B cell (primary cell): ENCODE results near the gene FAM227B. TPM values are rescaled to one million over a fixed set of nuclear protein-coding genes. Genes with fewer than 3 reads are reported as not detected.

Experiments used
- ATAC-seq: fragments of 200-7000 bp; cut with Tn5 transposase; one replicate; pipeline ENCODE4 v1.10.0; 2021; ENCODE audit warnings: low read depth, mild to moderate bottlenecking, moderate number of reproducible peaks, moderate library complexity
- CTCF ChIA-PET: fragments of 350-600 bp; sonication (Branson Sonifier 250); formaldehyde crosslinking; loops from one replicate; lab custom pipeline; 2021; ENCODE audit warnings: antibody characterized with exemption, inconsistent platforms; lab: Charles Lee
- POLR2A ChIA-PET: fragments of 350-600 bp; sonication (Branson Sonifier 250); formaldehyde crosslinking; loops from one replicate; lab custom pipeline; 2021; ENCODE audit warnings: antibody characterized with exemption; lab: Charles Lee
- DNase-seq: peaks from one replicate; pipeline ENCODE4 v3.0.0; 2013
- H2AFZ ChIP-seq: 2 replicates; pipeline ENCODE4 v1.6.1; 2012; ENCODE audit warnings: mild to moderate bottlenecking, low read depth, low read length; ENCODE audit not compliant: insufficient read depth, poor library complexity, severe bottlenecking
- H3K27ac ChIP-seq, 2 donors: 1 replicate in 1 of 2; 2 replicates in 1 of 2; pipeline ENCODE4 v1.5.1; 2012 to 2013; ENCODE audit warnings: low read length in 2 of 2, mild to moderate bottlenecking in 2 of 2, moderate library complexity in 1 of 2
- H3K27me3 ChIP-seq, 4 experiments: fragments of 200-600 bp in 1 of 4; sonication (generic) in 1 of 4; replicated peaks in 1 of 4; 1 replicate in 2 of 4; 2 replicates in 2 of 4; pipeline versions ENCODE4 v1.6.1 to v1.7.0; 2013 to 2016; ENCODE audit warnings: low read length in 3 of 4, mild to moderate bottlenecking in 2 of 4, mixed read lengths in 1 of 4, moderate library complexity in 1 of 4; ENCODE audit not compliant: insufficient read depth in 4 of 4, control insufficient read depth in 3 of 4; ENCODE audit errors: control extremely low read depth in 1 of 4
- H3K36me3 ChIP-seq, 2 experiments: replicated peaks in 1 of 2; 1 replicate in 1 of 2; 2 replicates in 1 of 2; pipeline versions ENCODE4 v1.6.1 to v1.7.1; 2013; ENCODE audit warnings: low read length in 1 of 2; ENCODE audit not compliant: insufficient read depth in 2 of 2, control insufficient read depth in 1 of 2; ENCODE audit errors: control extremely low read depth in 1 of 2, extremely low read depth in 1 of 2
- H3K4me1 ChIP-seq, 2 donors: fragments of 200-600 bp in 1 of 2; sonication (generic) in 1 of 2; 1 replicate in 1 of 2; 2 replicates in 1 of 2; pipeline versions ENCODE4 v1.5.1 to v1.6.1; 2013 to 2017; ENCODE audit warnings: low read length in 2 of 2; ENCODE audit not compliant: control insufficient read depth in 2 of 2, insufficient read depth in 2 of 2
- H3K4me2 ChIP-seq: replicated peaks from 2 replicates; pipeline ENCODE3; 2012; ENCODE audit warnings: mild to moderate bottlenecking, low read depth, low read length; ENCODE audit not compliant: poor library complexity, severe bottlenecking
- H3K4me3 ChIP-seq, 5 experiments: fragments of 200-600 bp in 1 of 5; sonication (generic) in 1 of 5; 1 replicate in 3 of 5; 2 replicates in 2 of 5; pipeline versions ENCODE4 v1.5.1 to v1.7.0; 2011 to 2016; ENCODE audit warnings: low read length in 4 of 5, mild to moderate bottlenecking in 4 of 5, low read depth in 2 of 5, control low read depth in 1 of 5, moderate library complexity in 1 of 5; ENCODE audit not compliant: insufficient read depth in 1 of 5; ENCODE audit errors: control extremely low read depth in 1 of 5, extremely low read depth in 1 of 5
- H3K79me2 ChIP-seq: fragments of 200-600 bp; sonication (generic); one replicate; pipeline ENCODE4 v1.6.0; 2016; ENCODE audit warnings: low read length; ENCODE audit not compliant: control insufficient read depth, insufficient read depth
- H3K9ac ChIP-seq: fragments of 200-600 bp; sonication (generic); 2 replicates; pipeline ENCODE4 v1.6.1; 2017; ENCODE audit warnings: mild to moderate bottlenecking, low read length, moderate library complexity
- H3K9me3 ChIP-seq, 3 donors: one replicate each; pipeline versions ENCODE4 v1.6.1 to v1.7.1; 2013; ENCODE audit warnings: low read length in 2 of 3; ENCODE audit not compliant: control insufficient read depth in 2 of 3, insufficient read depth in 1 of 3; ENCODE audit errors: control extremely low read depth in 1 of 3
- H4K20me1 ChIP-seq: 2 replicates; pipeline ENCODE4 v1.6.0; 2012; ENCODE audit warnings: mild to moderate bottlenecking, low read length; ENCODE audit not compliant: insufficient read depth, control insufficient read depth, poor library complexity, severe bottlenecking
- H3K27ac Mint-ChIP-seq: one replicate; pipeline ENCODE4 v1.8.0; 2021; ENCODE audit warnings: mixed read lengths
- H3K27me3 Mint-ChIP-seq: one replicate; pipeline ENCODE4 v1.8.0; 2021; ENCODE audit warnings: mixed read lengths
- H3K4me1 Mint-ChIP-seq: one replicate; pipeline ENCODE4 v1.8.0; 2021; ENCODE audit warnings: mixed read lengths
- H3K4me3 Mint-ChIP-seq: one replicate; pipeline ENCODE4 v1.8.0; 2021; ENCODE audit warnings: mixed read lengths
- H3K9me3 Mint-ChIP-seq: one replicate; pipeline ENCODE4 v1.8.0; 2022; ENCODE audit warnings: mixed read lengths; ENCODE audit not compliant: insufficient read depth
- EZH2 ChIP-seq: IDR thresholded peaks from 2 replicates; pipeline ENCODE4 v1.6.1; 2012; ENCODE audit warnings: borderline replicate concordance, low read depth, mild to moderate bottlenecking, moderate library complexity, low read length; ENCODE audit not compliant: insufficient read depth, poor library complexity, severe bottlenecking
- WGBS: methylation state at CpG from one replicate; pipeline ENCODE4 v1.1.5; 2013; ENCODE audit warnings: missing lambda C conversion rate; ENCODE audit not compliant: insufficient coverage; 5-methylcytosine and 5-hydroxymethylcytosine counted together
- intact Hi-C: fragments of 100-400 bp; cut with micrococcal nuclease; formaldehyde crosslinking; loops from one replicate; pipeline ENCODE4 v1.10.0; 2022
- polyA plus RNA-seq: library from polyadenylated mRNA; depleted of rRNA; stranded (reverse); fragments of >200 nt; gene quantifications from 2 replicates; pipeline ENCODE4 v1.2.3, GENCODE V29; 2012
- total RNA-seq, 2 donors: library from RNA; stranded (reverse); fragments of 120-200 nt in 1 of 2; gene quantifications; 1 replicate in 1 of 2; 2 replicates in 1 of 2; pipeline versions ENCODE4 v1.2.3 to v1.2.4, GENCODE V29; 2013 to 2022
- TF ChIP-seq, protein P1 (sequence below): fragments of 200-600 bp; IDR thresholded peaks from one replicate; pipeline ENCODE4 v1.8.0; 2022; ENCODE audit warnings: antibody characterized with exemption, mild to moderate bottlenecking

Gene FAM227B
- total and polyA plus RNA-seq, 2 donors (not counting 1 experiment from before 2014, with no cell fraction given) = 5.6 to 8.9 TPM

- no peak overlapping the region for H2AFZ ChIP-seq
- no peak overlapping the region for H3K9ac ChIP-seq
- H3K4me2 ChIP-seq = no peak overlapping the region
- ATAC-seq (no peak), DNase-seq (no peak)
- H3K79me2 ChIP-seq = no peaks in the 10 kb centered on the region
- ChIA-PET POLR2A (no interaction called here), CTCF (no interaction called here)
- H4K20me1 ChIP-seq = no peaks in the 10 kb centered on the region
- H3K27me3 Mint-ChIP-seq = no peaks in the 10 kb centered on the region
- H3K9me3 ChIP-seq = no peaks in the 10 kb centered on the region
- H3K36me3 ChIP-seq = peaks cover 4 to 11% of the 10 kb centered on the region in 2 experiments
- H3K27ac Mint-ChIP-seq = no peak overlapping the region
- TF ChIP-seq, protein P1, sequence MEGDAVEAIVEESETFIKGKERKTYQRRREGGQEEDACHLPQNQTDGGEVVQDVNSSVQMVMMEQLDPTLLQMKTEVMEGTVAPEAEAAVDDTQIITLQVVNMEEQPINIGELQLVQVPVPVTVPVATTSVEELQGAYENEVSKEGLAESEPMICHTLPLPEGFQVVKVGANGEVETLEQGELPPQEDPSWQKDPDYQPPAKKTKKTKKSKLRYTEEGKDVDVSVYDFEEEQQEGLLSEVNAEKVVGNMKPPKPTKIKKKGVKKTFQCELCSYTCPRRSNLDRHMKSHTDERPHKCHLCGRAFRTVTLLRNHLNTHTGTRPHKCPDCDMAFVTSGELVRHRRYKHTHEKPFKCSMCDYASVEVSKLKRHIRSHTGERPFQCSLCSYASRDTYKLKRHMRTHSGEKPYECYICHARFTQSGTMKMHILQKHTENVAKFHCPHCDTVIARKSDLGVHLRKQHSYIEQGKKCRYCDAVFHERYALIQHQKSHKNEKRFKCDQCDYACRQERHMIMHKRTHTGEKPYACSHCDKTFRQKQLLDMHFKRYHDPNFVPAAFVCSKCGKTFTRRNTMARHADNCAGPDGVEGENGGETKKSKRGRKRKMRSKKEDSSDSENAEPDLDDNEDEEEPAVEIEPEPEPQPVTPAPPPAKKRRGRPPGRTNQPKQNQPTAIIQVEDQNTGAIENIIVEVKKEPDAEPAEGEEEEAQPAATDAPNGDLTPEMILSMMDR = no peak
- no peak for TF ChIP-seq EZH2
- WGBS = 100% methylated on average over 3 of the region's 4 CpGs
- intact Hi-C loops = loop anchor here (5.0 kb wide), 1 partner anchor 41 kb away; no protein-coding TSS in a partner anchor
- H3K27me3 ChIP-seq = no peaks in the 10 kb centered on the region
- H3K27ac ChIP-seq = no peak overlapping the region
- H3K4me1 Mint-ChIP-seq = no peaks in the 10 kb centered on the region
- no peaks in the 10 kb centered on the region for H3K4me1 ChIP-seq
- H3K9me3 Mint-ChIP-seq = no peaks in the 10 kb centered on the region
- H3K4me3 Mint-ChIP-seq = no peak overlapping the region
- no peak overlapping the region for H3K4me3 ChIP-seq
Measured at GRCh38 chr15:49637857-49638256, 17.2 kb upstream of the FAM227B start.

DNA sequence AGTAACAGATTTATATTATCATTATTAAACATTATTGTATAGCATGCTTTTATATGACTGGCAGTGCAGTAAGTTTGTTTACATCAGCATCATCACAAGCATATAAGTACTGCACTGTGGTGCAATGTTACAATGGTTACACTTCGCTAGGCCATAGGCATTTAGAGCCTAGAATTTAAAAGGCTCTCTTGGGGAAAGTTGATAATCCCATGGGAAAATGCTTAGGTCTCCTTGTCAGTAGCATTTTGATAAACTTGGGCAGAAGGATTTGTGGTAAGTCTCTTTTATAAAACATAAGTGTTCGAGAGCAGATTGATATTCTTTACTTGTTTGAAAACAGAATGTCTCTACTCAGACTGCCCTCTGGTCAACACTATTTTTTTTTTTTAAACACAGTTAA is 7.8 kb upstream of the FAM227B start:
- ATAC-seq = no peak

More for the DNA sequence above, 7.8 kb upstream of the FAM227B start:
- H3K9ac ChIP-seq = no peak overlapping the region
- H3K4me2 ChIP-seq = no peak overlapping the region
- Mint-ChIP-seq H3K9me3 (peaks cover 4% of the 10 kb centered on the region), H3K27ac (no peak overlapping the region), H3K4me3 (no peak overlapping the region), H3K4me1 (no peaks in the 10 kb centered on the region), H3K27me3 (no peaks in the 10 kb centered on the region)
- peaks cover 0 to 8% of the 10 kb centered on the region in 2 experiments for H3K36me3 ChIP-seq
- H3K27me3 ChIP-seq = no peaks in the 10 kb centered on the region
- ChIA-PET CTCF (no interaction called here), POLR2A (no interaction called here)
- no peaks in the 10 kb centered on the region for H3K4me1 ChIP-seq
- H2AFZ ChIP-seq = no peak overlapping the region
- H3K79me2 ChIP-seq = peaks cover 6% of the 10 kb centered on the region
- H3K27ac ChIP-seq = no peak overlapping the region
- intact Hi-C loops = no loop called here
- WGBS = 100% methylated on average over 1 of the region's 2 CpGs
- H3K9me3 ChIP-seq = peaks cover 0 to 8% (median 5%) of the 10 kb centered on the region in 3 donors
- DNase-seq = no peak
- H4K20me1 ChIP-seq = no peaks in the 10 kb centered on the region
- TF ChIP-seq, protein P1 = no peak
- TF ChIP-seq EZH2 = no peak
- H3K4me3 ChIP-seq = no peak overlapping the region
